Progenitor cell of endocrine pancreas (in vitro differentiated cells): ENCODE measurements around the gene P2RX5. TPM values are rescaled to one million over a fixed set of nuclear protein-coding genes. Genes with fewer than 3 reads are reported as not detected.

Experiments
- DNase-seq: peaks from one replicate; pipeline ENCODE4 v3.0.0; 2021; ENCODE audit warnings: low spot score; ENCODE audit not compliant: unreplicated experiment
- H3K27ac Mint-ChIP-seq: 2 replicates; pipeline ENCODE4 v1.8.0; 2021; ENCODE audit warnings: mild to moderate bottlenecking, moderate library complexity, mixed read lengths
- H3K27me3 Mint-ChIP-seq: 2 replicates; pipeline ENCODE4 v1.8.0; 2021; ENCODE audit warnings: mixed read lengths
- H3K36me3 Mint-ChIP-seq: 2 replicates; pipeline ENCODE4 v1.8.0; 2022; ENCODE audit warnings: mixed read lengths; ENCODE audit not compliant: insufficient read depth
- H3K4me1 Mint-ChIP-seq: 2 replicates; pipeline ENCODE4 v1.8.0; 2021; ENCODE audit warnings: low read depth, mixed read lengths
- H3K4me3 Mint-ChIP-seq: 2 replicates; pipeline ENCODE4 v1.8.0; 2021; ENCODE audit warnings: low read depth, mild to moderate bottlenecking, moderate library complexity, mixed read lengths
- H3K9me3 Mint-ChIP-seq: 2 replicates; pipeline ENCODE4 v1.8.0; 2021; ENCODE audit warnings: low read depth, mixed read lengths
- total RNA-seq: library from RNA; stranded (reverse); gene quantifications from 2 replicates; pipeline ENCODE4 v1.2.1, GENCODE V29; 2021
- TF ChIP-seq, protein P1 (sequence below): fragments of 200-600 bp; sonication (generic); IDR thresholded peaks from one replicate; pipeline ENCODE4 v1.5.0; 2021; ENCODE audit warnings: antibody characterized with exemption, mild to moderate bottlenecking; ENCODE audit not compliant: unreplicated experiment

The P2RX5 gene
- total RNA-seq, 1 donor from 2014 or later: 0.89 TPM

DNA sequence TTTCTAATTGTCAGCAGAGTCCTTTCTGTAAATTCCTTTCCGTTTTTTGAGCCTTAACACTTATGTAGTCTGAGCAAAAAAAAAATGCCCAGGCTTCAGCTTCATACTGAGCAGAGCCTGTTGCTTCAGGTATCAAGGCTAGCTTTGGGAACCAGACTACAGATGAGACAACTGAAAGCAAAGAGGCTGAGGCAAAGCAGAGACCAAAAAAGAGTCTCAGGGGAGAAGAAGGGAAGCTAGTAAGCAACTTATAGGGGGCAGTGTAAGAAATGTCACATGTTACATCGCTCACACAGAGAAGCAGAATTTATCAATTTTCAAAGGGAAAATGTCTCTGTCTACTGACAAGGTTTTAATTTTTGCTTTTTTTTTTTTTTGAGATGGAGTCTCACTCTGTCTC is 31.1 kb upstream of the P2RX5 start:
- no peak for DNase-seq
- no peak overlapping the region for H3K4me3 Mint-ChIP-seq
- H3K27me3 Mint-ChIP-seq: no peaks in the 10 kb centered on the region
- H3K4me1 Mint-ChIP-seq: peaks cover 15% of the 10 kb centered on the region
- no peaks in the 10 kb centered on the region for H3K9me3 Mint-ChIP-seq
- peaks cover 3% of the 10 kb centered on the region for H3K36me3 Mint-ChIP-seq
- H3K27ac Mint-ChIP-seq: no peak overlapping the region
- TF ChIP-seq, protein P1, sequence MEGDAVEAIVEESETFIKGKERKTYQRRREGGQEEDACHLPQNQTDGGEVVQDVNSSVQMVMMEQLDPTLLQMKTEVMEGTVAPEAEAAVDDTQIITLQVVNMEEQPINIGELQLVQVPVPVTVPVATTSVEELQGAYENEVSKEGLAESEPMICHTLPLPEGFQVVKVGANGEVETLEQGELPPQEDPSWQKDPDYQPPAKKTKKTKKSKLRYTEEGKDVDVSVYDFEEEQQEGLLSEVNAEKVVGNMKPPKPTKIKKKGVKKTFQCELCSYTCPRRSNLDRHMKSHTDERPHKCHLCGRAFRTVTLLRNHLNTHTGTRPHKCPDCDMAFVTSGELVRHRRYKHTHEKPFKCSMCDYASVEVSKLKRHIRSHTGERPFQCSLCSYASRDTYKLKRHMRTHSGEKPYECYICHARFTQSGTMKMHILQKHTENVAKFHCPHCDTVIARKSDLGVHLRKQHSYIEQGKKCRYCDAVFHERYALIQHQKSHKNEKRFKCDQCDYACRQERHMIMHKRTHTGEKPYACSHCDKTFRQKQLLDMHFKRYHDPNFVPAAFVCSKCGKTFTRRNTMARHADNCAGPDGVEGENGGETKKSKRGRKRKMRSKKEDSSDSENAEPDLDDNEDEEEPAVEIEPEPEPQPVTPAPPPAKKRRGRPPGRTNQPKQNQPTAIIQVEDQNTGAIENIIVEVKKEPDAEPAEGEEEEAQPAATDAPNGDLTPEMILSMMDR: no peak

DNA sequence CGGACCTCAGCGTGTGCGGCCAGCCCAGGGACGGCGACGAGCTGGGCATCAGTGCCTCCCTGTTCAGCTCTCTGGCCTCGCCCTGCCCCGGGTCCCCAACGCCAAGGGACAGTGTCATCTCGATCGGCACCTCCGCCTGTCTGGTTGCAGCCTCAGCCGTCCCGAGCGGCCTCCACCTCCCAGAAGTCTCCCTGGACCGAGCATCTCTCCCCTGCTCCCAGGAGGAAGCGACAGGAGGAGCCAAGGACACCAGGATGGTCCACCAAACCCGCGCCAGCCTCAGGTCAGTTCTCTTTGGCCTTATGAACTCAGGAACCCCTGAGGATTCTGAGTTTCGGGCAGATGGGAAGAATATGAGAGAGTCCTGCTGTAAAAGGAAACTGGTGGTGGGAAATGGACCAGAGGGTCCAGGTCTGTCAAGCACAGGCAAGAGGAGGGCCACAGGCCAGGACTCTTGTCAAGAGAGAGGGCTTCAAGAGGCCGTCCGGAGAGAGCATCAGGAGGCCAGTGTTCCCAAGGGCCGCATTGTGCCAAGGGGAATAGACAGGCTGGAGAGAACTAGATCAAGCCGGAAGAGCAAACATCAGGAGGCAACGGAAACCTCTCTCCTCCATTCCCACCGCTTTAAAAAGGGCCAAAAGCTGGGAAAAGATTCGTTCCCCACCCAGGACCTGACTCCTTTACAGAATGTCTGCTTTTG is 28.6 kb upstream of the P2RX5 start:
- H3K4me1 Mint-ChIP-seq: peaks cover 15% of the 10 kb centered on the region
- peak overlapping the region; percentile 95 for H3K4me3 Mint-ChIP-seq
- H3K27me3 Mint-ChIP-seq: no peaks in the 10 kb centered on the region
- no peak for DNase-seq
- peaks cover 4% of the 10 kb centered on the region for H3K36me3 Mint-ChIP-seq
- H3K27ac Mint-ChIP-seq: peak overlapping the region; percentile 64
- TF ChIP-seq, protein P1: no peak
- H3K9me3 Mint-ChIP-seq: no peaks in the 10 kb centered on the region

DNA sequence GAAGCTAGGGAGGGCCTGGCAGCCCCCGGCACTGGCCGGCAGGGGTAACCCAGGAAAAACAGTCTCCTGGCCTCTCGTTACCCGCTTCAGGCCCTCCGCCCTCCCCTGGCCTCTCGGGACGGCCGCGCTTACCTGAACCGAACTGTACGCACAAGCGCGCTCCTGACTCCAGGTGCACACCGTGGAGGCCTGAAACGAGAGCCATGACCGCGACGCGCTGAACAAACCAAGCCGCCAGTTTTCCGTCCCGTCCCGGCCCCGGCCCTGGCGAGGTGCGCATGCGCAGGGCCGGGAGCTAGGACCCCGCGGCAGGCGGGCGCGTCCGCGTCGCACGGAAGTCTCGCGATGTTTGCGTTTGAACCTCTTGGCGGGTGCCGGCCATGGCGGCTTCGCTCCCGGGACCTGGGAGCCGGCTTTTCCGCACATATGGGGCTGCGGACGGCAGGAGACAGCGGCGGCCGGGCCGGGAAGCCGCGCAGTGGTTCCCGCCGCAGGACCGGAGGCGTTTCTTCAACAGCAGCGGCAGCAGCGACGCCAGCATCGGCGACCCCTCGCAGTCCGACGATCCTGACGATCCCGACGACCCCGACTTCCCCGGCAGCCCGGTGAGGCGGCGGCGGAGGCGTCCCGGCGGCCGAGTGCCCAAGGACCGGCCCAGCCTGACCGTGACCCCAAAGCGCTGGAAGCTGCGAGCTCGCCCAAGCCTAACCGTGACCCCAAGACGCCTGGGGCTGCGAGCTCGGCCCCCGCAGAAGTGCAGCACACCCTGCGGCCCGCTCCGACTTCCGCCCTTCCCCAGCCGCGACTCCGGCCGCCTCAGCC is 27.8 kb upstream of the P2RX5 start, which contains the start of gene HASPIN:
Gene HASPIN, plus strand, starts transcription at position 348 of the 822 bp plus-strand sequence. Its CDS starts 33 bp downstream, at position 381.
- no peaks in the 10 kb centered on the region for H3K27me3 Mint-ChIP-seq
- no peaks in the 10 kb centered on the region for H3K9me3 Mint-ChIP-seq
- DNase-seq: peak; percentile 89
- H3K4me3 Mint-ChIP-seq: peak within 1 kb of the TSS; percentile 95
- peak within 1 kb of the TSS; percentile 97 for H3K27ac Mint-ChIP-seq
- peaks cover 2% of the 10 kb centered on the region for H3K36me3 Mint-ChIP-seq
- TF ChIP-seq, protein P1: peak; percentile 49
- peaks cover 15% of the 10 kb centered on the region for H3K4me1 Mint-ChIP-seq

DNA sequence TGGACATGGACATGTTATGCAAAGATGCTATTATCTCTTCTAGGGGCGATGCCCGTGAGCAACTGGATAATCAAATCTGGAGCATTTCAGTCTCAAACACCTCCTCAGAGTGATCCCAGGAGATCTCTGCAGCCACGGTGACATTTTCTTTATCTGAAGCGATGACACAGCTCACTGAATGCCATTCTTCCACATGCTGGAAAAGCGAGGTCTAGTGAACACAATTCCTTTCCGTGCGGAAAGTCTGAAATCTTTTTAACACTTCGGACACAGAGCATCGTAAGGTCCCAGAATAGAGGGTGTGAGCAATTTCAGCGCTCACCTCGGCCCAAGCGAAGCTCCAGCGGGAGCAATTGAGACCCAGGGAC is 27.2 kb upstream of the P2RX5 start:
- H3K36me3 Mint-ChIP-seq: peaks cover 2% of the 10 kb centered on the region
- no peak for DNase-seq
- no peaks in the 10 kb centered on the region for H3K27me3 Mint-ChIP-seq
- H3K27ac Mint-ChIP-seq: peak overlapping the region; percentile 97
- H3K4me1 Mint-ChIP-seq: peaks cover 15% of the 10 kb centered on the region
- H3K4me3 Mint-ChIP-seq: peak overlapping the region; percentile 95
- TF ChIP-seq, protein P1: no peak
- H3K9me3 Mint-ChIP-seq: no peaks in the 10 kb centered on the region

DNA sequence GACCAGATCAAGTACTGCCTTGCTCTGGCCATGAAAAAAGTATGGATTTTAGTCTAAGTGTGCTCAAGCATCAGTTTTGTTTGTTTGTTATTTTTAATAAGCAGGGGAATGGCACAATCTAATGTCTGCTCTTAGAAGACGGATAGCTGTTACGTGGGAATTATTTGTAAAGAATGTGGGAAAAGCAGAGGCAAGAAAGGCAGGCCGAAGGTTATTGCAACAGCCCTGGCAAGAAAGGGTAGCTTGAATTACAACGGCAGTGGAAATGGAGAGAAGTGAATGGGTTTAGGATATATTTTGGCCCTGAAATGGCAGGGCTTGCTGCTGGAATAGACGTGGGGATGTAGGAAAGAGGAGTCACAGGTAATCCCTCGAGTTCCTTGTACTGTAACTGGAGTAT is 26.8 kb upstream of the P2RX5 start:
- Mint-ChIP-seq H3K36me3 (peaks cover 3% of the 10 kb centered on the region), H3K27ac (peak overlapping the region; percentile 97), H3K27me3 (no peaks in the 10 kb centered on the region), H3K4me3 (peak overlapping the region; percentile 95), H3K4me1 (peaks cover 15% of the 10 kb centered on the region), H3K9me3 (no peaks in the 10 kb centered on the region)
- TF ChIP-seq, protein P1: no peak
- DNase-seq: no peak
